G401 (cell line): ENCODE results near the gene PRXL2A. TPM values are rescaled to one million over a fixed set of nuclear protein-coding genes. Genes with fewer than 3 reads are reported as not detected.
"Not testable (repeated sequence)": the region's sequence is repeated elsewhere in the genome, so short reads cannot be mapped to it uniquely, and the experiment has no call there.

ENCODE experiments used
- DNase-seq: peaks from one replicate; pipeline ENCODE4 v3.0.0-alpha.2; 2015; ENCODE audit warnings: low spot score
- in situ Hi-C: cut with HindIII; loops from 2 replicates; pipeline ENCODE4 v1.10.0; 2016; ENCODE audit warnings: low sequenced_read_pairs, mixed read lengths
- total RNA-seq: library from RNA; depleted of rRNA; stranded (reverse); fragments of >200 nt; shearing (Covaris generic); gene quantifications from 2 replicates; pipeline ENCODE4 v1.2.3, GENCODE V29; 2014; rRNA removed

PRXL2A gene, protein sequence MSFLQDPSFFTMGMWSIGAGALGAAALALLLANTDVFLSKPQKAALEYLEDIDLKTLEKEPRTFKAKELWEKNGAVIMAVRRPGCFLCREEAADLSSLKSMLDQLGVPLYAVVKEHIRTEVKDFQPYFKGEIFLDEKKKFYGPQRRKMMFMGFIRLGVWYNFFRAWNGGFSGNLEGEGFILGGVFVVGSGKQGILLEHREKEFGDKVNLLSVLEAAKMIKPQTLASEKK
- 61.2 and 65.0 TPM in 2 replicates for total RNA-seq

GRCh38 chr10:80408242-80409101 is at the start of gene PRXL2A:
TSS of gene PRXL2A (plus strand) at chr10:80408551. CDS start at chr10:80420468, 11,917 bp downstream.
- in situ Hi-C loops, result no loop called here

DNA sequence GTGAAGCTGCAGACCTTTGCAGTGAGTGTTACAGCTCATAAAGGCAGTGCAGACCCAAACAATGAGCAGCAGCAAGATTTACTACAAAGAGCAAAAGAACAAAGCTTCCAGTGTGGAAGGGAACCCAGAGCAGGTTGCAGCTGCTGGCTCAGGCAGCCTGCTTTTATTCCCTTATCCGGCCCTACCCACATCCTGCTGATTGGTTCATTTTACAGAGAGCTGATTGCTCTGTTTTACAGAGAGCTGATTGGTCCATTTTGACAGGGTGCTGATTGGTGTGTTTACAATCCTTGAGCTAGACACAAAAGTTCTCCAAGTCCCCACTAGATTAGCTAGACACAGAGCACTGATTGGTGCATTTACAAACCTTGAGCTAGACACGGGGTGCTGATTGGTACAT is 49.4 kb upstream of the PRXL2A start:
- in situ Hi-C loops, DNase-seq: not testable (repeated sequence)

More at GRCh38 chr10:80408242-80409101, at the start of gene PRXL2A:
- peak; percentile 41 for DNase-seq

DNA sequence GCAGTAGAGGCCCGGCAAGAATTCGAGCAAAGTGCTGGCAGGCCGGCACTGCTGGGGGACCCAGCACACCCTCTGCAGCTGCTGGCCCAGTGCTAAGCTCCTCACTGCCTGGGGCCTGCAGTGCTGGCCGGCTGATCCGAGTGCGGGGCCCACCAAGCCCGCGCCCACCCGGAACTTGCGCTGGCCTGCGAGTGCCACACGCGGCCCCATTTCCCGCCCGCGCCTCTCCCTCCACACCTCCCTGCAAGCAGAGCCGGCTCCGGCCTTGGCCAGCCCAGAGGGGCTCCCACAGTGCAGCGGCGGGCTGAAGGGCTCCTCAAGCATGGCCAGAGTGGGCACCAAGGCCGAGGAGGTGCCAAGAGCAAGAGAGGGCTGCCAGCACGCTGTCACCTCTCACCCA is 48.7 kb upstream of the PRXL2A start:
- DNase-seq, result no peak
- in situ Hi-C loops, result no loop called here

- in situ Hi-C loops, result no loop called here
- DNase-seq, result no peak
These were observed 42.8 kb upstream of the PRXL2A start for GRCh38 chr10:80365510-80365909.

DNA sequence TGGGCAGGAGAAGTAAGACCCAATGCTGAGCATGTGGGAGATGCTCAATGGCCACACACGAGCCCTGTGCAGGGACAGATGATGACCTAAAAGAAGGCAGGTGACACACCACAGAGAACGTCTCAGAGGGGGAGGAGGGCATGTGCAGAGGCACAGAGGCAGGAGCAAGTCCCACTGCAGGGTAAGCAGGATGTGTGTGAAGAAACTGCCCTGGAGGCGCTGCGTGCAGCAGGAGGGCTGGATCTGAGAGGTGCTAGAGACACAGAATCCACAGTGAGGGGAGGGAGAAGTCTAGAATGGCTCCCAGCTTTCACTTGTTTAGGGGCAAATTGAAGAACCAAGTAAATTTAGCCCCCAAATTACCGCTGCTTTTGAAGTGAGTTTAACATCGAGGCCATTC is 36.9 kb upstream of the PRXL2A start:
- DNase-seq, result no peak
- in situ Hi-C loops, result no loop called here

GRCh38 chr10:80372675-80373074 is 35.7 kb upstream of the PRXL2A start:
- no peak for DNase-seq
- in situ Hi-C loops, result no loop called here

DNA sequence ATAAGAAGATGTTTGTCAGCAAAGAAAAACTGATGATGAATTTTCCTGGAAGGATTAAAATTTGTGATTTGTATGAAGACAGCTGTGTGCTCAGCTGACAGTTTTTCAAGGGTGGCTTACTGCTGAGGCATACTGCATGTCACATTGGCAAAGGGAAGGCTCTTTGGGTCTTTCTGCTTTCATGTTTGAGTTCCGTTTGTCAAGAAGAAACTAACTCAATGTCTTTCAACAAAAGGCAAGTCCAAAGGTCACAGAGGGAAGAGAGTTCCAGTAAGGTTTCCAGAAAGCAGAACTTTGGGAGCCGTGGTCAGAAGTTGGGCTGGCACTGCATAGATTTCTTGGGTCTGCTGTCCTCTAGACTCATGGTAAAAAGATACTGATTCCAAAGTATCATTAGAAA is 34.8 kb upstream of the PRXL2A start:
- in situ Hi-C loops, result no loop called here
- no peak for DNase-seq

GRCh38 chr10:80379701-80380100 is 28.6 kb upstream of the PRXL2A start:
- in situ Hi-C loops, result no loop called here
- DNase-seq, result no peak

- no peak for DNase-seq
- in situ Hi-C loops, result no loop called here
These were observed 28.2 kb upstream of the PRXL2A start for GRCh38 chr10:80380185-80380584.

GRCh38 chr10:80382989-80383388 is 25.4 kb upstream of the PRXL2A start:
- in situ Hi-C loops, result no loop called here

GRCh38 chr10:80390740-80391139 is 17.6 kb upstream of the PRXL2A start:
- in situ Hi-C loops, result no loop called here
- no peak for DNase-seq

More at GRCh38 chr10:80382989-80383388, 25.4 kb upstream of the PRXL2A start:
- DNase-seq, result peak; percentile 25

DNA sequence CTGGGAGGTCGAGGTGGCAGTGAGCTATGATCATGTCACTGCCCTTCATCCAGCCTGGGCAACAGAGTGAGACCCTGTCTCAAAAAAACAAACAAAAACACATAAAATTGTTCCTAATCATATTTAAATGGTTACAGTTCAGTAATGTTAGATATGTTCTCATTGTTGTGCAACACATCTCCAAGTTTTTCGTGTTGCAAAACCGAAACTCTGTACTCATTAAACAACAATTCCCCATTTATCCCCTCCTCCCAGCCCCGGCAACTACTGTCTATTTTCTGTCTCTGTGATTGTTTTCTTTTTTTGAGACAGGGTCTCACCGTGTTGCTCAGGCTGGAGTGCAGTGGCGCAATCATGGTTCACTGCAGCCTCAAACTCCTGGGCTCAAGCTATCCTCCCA is 16.1 kb upstream of the PRXL2A start:
- in situ Hi-C loops, result no loop called here
- no peak for DNase-seq

GRCh38 chr10:80394358-80394916 is 13.9 kb upstream of the PRXL2A start:
- in situ Hi-C loops, result no loop called here
- DNase-seq, result no peak

- in situ Hi-C loops, result no loop called here
- no peak for DNase-seq
These were observed 11.3 kb upstream of the PRXL2A start for GRCh38 chr10:80397014-80397413.

- in situ Hi-C loops, result no loop called here
These were observed 8.1 kb upstream of the PRXL2A start for GRCh38 chr10:80400136-80400804.

GRCh38 chr10:80405035-80405434 is 3.3 kb upstream of the PRXL2A start:
- in situ Hi-C loops, result no loop called here
- no peak for DNase-seq

More at GRCh38 chr10:80400136-80400804, 8.1 kb upstream of the PRXL2A start:
- DNase-seq, result no peak

- DNase-seq, result no peak
These were observed 2.7 kb upstream of the PRXL2A start for GRCh38 chr10:80405626-80406025.

DNA sequence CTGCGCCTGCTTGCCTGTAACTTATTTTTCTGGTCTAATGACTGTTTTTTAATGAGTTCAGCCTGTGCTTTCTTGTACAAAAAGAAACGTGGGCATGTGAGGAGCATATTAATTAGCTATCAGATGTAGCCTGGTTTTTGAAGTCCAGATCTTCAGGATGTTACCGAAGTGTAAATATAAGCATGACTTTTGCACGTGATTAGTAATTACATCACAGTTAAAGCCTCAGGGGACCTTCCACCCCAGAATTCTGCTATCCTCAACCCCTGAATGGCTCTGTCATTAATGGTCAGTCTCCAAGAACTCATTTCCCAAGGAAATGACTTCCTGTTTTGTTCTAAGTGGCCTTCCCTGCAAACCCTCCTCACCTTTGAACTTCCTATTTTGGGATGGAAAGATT is 2.1 kb upstream of the PRXL2A start:
- in situ Hi-C loops, result no loop called here
- peak; percentile 19 for DNase-seq

More at GRCh38 chr10:80405626-80406025, 2.7 kb upstream of the PRXL2A start:
- in situ Hi-C loops, result no loop called here

DNA sequence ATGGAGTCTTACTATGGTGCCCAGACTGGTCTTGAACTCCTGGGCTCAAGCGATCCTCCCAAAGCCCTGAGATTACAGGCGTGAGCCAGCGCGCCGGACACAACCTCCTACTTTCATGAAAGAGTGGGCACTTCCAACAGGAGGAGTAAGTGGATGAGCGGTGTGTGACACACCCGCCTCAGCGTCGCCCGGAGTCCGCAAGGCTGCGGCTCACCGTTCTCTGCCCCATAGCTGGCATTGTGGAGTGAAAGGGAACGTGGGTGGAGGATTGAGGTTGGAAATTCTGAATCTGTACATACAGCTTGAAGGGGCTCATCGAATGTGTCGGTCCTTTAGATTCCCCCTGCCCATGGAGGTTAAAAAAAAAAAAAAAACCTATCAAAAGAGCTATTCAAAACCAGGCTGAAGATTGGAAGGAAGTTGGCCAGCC is 524 bp upstream of the PRXL2A start:
- DNase-seq, result peak; percentile 18
- in situ Hi-C loops, result no loop called here
